ENCODE results near the gene DUSP14. TPM values are rescaled to one million over a fixed set of nuclear protein-coding genes. Genes with fewer than 3 reads are reported as not detected.

Gene DUSP14
- total RNA-seq, 1 experiment from 2014 or later, result 22.4 TPM

DNA sequence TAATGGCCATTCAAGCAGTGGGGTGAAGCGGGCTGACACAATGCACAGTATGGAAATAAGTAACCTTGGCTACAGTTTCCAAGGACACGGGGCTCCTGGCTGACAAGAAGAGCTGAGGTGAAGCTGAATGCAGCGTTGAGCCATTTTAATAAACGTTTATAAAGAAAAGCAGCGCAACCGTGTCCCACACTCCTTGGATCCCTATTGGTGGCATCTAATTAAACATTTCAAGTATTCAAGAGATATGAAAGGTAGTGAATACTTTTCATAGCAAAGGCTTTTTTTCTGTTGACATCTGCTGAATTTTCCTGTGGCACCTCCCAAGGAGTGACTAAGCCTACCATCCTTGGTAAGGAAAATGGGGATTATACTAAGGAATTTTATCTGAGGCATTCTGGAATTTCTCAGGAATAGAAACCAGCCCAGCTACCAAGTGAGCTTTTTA, 26.5 kb downstream of the DUSP14 start (continued):
- TF ChIP-seq FOXK1 (CRISPR knock-in tag; IDR thresholded peaks at IDR 0.05) (no peak), ELF4 (CRISPR knock-in tag; IDR thresholded peaks at IDR 0.05; ENCODE audit: low read depth) (no peak), ZNF396 (CRISPR knock-in tag; IDR thresholded peaks at IDR 0.05; ENCODE audit: borderline replicate concordance) (no peak), PRRX2 (CRISPR knock-in tag; IDR thresholded peaks at IDR 0.05) (no peak)
- TF ChIP-seq, protein P1, sequence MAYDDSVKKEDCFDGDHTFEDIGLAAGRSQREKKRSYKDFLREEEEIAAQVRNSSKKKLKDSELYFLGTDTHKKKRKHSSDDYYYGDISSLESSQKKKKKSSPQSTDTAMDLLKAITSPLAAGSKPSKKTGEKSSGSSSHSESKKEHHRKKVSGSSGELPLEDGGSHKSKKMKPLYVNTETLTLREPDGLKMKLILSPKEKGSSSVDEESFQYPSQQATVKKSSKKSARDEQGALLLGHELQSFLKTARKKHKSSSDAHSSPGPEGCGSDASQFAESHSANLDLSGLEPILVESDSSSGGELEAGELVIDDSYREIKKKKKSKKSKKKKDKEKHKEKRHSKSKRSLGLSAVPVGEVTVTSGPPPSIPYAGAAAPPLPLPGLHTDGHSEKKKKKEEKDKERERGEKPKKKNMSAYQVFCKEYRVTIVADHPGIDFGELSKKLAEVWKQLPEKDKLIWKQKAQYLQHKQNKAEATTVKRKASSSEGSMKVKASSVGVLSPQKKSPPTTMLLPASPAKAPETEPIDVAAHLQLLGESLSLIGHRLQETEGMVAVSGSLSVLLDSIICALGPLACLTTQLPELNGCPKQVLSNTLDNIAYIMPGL (CRISPR knock-in tag; IDR thresholded peaks at IDR 0.05), result no peak
- TF ChIP-seq, protein P2, sequence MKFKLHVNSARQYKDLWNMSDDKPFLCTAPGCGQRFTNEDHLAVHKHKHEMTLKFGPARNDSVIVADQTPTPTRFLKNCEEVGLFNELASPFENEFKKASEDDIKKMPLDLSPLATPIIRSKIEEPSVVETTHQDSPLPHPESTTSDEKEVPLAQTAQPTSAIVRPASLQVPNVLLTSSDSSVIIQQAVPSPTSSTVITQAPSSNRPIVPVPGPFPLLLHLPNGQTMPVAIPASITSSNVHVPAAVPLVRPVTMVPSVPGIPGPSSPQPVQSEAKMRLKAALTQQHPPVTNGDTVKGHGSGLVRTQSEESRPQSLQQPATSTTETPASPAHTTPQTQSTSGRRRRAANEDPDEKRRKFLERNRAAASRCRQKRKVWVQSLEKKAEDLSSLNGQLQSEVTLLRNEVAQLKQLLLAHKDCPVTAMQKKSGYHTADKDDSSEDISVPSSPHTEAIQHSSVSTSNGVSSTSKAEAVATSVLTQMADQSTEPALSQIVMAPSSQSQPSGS (CRISPR knock-in tag; IDR thresholded peaks at IDR 0.05; ENCODE audit: borderline replicate concordance, low read depth), result no peak
- TF ChIP-seq, protein P3, sequence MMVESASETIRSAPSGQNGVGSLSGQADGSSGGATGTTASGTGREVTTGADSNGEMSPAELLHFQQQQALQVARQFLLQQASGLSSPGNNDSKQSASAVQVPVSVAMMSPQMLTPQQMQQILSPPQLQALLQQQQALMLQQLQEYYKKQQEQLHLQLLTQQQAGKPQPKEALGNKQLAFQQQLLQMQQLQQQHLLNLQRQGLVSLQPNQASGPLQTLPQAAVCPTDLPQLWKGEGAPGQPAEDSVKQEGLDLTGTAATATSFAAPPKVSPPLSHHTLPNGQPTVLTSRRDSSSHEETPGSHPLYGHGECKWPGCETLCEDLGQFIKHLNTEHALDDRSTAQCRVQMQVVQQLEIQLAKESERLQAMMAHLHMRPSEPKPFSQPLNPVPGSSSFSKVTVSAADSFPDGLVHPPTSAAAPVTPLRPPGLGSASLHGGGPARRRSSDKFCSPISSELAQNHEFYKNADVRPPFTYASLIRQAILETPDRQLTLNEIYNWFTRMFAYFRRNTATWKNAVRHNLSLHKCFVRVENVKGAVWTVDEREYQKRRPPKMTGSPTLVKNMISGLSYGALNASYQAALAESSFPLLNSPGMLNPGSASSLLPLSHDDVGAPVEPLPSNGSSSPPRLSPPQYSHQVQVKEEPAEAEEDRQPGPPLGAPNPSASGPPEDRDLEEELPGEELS (CRISPR knock-in tag; IDR thresholded peaks at IDR 0.05), result no peak
- TF ChIP-seq, protein P4, sequence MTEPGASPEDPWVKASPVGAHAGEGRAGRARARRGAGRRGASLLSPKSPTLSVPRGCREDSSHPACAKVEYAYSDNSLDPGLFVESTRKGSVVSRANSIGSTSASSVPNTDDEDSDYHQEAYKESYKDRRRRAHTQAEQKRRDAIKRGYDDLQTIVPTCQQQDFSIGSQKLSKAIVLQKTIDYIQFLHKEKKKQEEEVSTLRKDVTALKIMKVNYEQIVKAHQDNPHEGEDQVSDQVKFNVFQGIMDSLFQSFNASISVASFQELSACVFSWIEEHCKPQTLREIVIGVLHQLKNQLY (CRISPR knock-in tag; IDR thresholded peaks at IDR 0.05), result no peak

DNA sequence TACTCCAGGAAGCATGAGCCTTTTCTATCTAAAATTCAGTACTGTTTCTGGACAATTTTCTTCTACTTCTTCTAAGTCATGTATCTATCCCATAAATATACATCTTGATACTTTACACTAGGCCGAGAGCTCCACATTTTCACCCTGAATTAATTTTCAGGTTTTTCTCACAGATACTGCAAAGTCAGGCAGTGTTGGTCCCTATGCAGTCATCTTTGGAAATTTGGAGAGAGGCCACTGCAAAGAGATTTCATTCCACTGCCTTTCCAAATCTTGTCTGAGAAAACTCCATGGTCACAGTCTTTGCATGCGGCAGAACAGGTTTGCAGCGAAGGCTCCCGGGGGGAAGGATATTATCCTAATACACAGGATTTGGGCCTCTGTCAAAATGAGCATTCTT, 28.2 kb downstream of the DUSP14 start:
- POLR2A ChIA-PET, result no interaction called here
- Mint-ChIP-seq H3K4me3 (no peak overlapping the region), H3K4me1 (no peaks in the 10 kb centered on the region), H3K36me3 (peaks cover 24% of the 10 kb centered on the region), H3K9me3 (no peaks in the 10 kb centered on the region), H3K27ac (no peak overlapping the region), H3K27me3 (ENCODE audit: low read depth) (no peaks in the 10 kb centered on the region)
- CTCF ChIA-PET, result interaction anchor here (1.2 to 1.6 kb wide), 3 partner anchors 11 to 92 kb away, joined by 3 to 6 read pairs (median 3); partner anchors contain the start of gene SYNRG
- DNase-seq (ENCODE audit: low spot score) (no peak), ATAC-seq (no peak)
- TF ChIP-seq, protein P5, sequence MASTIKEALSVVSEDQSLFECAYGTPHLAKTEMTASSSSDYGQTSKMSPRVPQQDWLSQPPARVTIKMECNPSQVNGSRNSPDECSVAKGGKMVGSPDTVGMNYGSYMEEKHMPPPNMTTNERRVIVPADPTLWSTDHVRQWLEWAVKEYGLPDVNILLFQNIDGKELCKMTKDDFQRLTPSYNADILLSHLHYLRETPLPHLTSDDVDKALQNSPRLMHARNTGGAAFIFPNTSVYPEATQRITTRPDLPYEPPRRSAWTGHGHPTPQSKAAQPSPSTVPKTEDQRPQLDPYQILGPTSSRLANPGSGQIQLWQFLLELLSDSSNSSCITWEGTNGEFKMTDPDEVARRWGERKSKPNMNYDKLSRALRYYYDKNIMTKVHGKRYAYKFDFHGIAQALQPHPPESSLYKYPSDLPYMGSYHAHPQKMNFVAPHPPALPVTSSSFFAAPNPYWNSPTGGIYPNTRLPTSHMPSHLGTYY (CRISPR knock-in tag; IDR thresholded peaks at IDR 0.05), result no peak
- TF ChIP-seq NFYB (CRISPR knock-in tag; conservative IDR thresholded peaks at IDR 0.05; ENCODE audit: low read depth) (no peak), FOXP1 (CRISPR knock-in tag; IDR thresholded peaks at IDR 0.05; ENCODE audit: borderline replicate concordance) (no peak), ATF1 (CRISPR knock-in tag; IDR thresholded peaks at IDR 0.05) (no peak), ZNF263 (CRISPR knock-in tag; IDR thresholded peaks at IDR 0.05; ENCODE audit: low read depth) (no peak), IRF2 (CRISPR knock-in tag; IDR thresholded peaks at IDR 0.05; ENCODE audit: borderline replicate concordance, low read depth) (no peak), CREM (CRISPR knock-in tag; IDR thresholded peaks at IDR 0.05) (no peak)
- TF ChIP-seq, protein P6, sequence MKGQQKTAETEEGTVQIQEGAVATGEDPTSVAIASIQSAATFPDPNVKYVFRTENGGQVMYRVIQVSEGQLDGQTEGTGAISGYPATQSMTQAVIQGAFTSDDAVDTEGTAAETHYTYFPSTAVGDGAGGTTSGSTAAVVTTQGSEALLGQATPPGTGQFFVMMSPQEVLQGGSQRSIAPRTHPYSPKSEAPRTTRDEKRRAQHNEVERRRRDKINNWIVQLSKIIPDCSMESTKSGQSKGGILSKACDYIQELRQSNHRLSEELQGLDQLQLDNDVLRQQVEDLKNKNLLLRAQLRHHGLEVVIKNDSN (CRISPR knock-in tag; IDR thresholded peaks at IDR 0.05), result no peak
- TF ChIP-seq, protein P7, sequence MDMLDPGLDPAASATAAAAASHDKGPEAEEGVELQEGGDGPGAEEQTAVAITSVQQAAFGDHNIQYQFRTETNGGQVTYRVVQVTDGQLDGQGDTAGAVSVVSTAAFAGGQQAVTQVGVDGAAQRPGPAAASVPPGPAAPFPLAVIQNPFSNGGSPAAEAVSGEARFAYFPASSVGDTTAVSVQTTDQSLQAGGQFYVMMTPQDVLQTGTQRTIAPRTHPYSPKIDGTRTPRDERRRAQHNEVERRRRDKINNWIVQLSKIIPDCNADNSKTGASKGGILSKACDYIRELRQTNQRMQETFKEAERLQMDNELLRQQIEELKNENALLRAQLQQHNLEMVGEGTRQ (CRISPR knock-in tag; IDR thresholded peaks at IDR 0.05), result no peak
- TF ChIP-seq, protein P8, sequence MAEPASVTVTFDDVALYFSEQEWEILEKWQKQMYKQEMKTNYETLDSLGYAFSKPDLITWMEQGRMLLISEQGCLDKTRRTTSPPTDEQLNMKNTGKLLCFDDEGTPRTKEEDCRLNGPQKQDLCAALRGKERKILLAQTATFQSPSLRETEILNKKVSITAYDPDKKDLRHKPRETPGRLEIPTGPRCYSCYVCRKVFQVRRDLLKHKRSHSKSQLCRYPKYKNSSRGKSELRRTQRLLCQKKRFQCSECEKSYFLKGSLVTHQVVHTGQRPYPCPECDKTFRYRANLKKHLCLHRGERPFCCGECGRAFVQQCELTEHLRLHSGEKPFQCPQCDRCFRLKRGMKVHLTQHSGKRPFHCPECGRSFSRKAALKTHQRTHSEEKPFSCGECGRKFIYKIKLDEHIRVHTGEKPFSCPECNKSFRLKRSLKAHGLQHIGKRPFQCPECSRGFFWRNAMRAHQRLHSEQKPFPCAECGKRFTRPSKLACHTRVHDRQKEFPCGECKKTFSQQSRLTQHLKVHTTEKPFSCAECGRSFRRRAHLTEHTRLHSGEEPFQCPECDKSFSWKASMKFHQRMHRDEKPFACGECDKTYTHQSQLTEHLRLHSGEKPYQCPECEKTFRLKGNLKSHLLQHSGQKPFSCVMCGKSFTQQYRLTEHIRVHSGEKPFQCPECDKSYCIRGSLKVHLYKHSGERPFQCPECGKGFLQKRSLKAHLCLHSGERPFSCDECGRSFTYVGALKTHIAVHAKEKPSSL (CRISPR knock-in tag; conservative IDR thresholded peaks at IDR 0.05), result no peak
- TF ChIP-seq, protein P9, sequence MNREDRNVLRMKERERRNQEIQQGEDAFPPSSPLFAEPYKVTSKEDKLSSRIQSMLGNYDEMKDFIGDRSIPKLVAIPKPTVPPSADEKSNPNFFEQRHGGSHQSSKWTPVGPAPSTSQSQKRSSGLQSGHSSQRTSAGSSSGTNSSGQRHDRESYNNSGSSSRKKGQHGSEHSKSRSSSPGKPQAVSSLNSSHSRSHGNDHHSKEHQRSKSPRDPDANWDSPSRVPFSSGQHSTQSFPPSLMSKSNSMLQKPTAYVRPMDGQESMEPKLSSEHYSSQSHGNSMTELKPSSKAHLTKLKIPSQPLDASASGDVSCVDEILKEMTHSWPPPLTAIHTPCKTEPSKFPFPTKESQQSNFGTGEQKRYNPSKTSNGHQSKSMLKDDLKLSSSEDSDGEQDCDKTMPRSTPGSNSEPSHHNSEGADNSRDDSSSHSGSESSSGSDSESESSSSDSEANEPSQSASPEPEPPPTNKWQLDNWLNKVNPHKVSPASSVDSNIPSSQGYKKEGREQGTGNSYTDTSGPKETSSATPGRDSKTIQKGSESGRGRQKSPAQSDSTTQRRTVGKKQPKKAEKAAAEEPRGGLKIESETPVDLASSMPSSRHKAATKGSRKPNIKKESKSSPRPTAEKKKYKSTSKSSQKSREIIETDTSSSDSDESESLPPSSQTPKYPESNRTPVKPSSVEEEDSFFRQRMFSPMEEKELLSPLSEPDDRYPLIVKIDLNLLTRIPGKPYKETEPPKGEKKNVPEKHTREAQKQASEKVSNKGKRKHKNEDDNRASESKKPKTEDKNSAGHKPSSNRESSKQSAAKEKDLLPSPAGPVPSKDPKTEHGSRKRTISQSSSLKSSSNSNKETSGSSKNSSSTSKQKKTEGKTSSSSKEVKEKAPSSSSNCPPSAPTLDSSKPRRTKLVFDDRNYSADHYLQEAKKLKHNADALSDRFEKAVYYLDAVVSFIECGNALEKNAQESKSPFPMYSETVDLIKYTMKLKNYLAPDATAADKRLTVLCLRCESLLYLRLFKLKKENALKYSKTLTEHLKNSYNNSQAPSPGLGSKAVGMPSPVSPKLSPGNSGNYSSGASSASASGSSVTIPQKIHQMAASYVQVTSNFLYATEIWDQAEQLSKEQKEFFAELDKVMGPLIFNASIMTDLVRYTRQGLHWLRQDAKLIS (CRISPR knock-in tag; IDR thresholded peaks at IDR 0.05; ENCODE audit: borderline replicate concordance), result no peak

All from WTC11 (cell line).